Fibroblast of the aortic adventitia (primary cell): ENCODE data around the gene SDC4. TPM values are rescaled to one million over a fixed set of nuclear protein-coding genes. Genes with fewer than 3 reads are reported as not detected.

ENCODE experiments used
- DNase-seq: peaks from one replicate; pipeline ENCODE4 v3.0.0-alpha.2; 2010; ENCODE audit warnings: low read depth
- H3K4me3 ChIP-seq: 2 replicates; pipeline ENCODE4 v1.5.1; 2011; ENCODE audit warnings: low read depth, mild to moderate bottlenecking, control low read depth, low read length, moderate library complexity
- CTCF ChIP-seq: IDR thresholded peaks from 2 replicates; pipeline ENCODE4 v1.5.1; 2011; ENCODE audit warnings: mild to moderate bottlenecking, low read length, control low read depth, inconsistent platforms; ENCODE audit not compliant: insufficient read depth
- total RNA-seq: library from RNA; depleted of rRNA; stranded (reverse); fragments of >200 nt; gene quantifications from 2 replicates; pipeline ENCODE4 v1.2.3, GENCODE V29; 2012; ENCODE audit warnings: low replicate concordance

The SDC4 gene
- total RNA-seq, 1 donor, result 91.1 TPM

DNA sequence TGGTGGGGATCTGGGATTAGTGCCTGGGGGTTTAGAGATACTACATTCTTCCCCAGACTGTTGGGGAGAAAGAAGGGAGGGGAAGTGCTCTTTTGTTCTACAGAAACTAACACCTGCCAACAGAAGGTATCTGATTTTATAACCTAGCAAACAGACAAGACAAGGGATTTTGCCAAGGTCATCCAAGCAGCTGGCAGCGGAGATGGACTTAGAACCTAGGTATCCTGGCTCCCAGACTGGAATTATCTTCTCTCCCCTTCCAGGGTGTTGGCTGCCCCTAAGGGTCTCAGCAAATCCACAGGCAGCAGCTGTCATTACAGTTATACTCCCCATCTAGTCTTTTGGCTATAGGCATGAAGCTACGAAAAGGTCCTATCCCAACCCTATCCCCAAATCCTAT is 8.4 kb downstream of the SDC4 start:
- no peak overlapping the region for H3K4me3 ChIP-seq
- no peak for DNase-seq
- TF ChIP-seq CTCF, result no peak

DNA sequence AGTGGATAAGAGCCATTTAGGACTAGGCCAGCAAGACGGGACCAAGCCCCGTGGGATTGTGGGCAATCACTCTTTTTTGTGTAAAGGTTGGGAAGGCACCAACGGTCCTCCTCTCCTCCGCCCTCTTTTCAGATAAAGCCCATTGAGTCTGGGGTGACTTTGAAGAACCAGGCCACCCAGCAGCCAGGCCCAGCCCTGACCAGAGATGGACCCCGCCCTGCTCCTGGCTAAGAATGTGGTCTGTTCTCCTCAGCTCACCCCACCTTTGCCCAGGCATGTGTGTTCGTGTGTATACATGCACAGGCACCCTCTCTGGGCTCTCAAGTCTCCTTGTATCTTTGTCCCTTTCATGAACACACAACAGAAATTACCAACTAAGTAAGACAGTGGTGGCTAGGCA is 9.1 kb downstream of the SDC4 start:
- DNase-seq, result no peak
- TF ChIP-seq CTCF, result no peak
- no peak overlapping the region for H3K4me3 ChIP-seq

DNA sequence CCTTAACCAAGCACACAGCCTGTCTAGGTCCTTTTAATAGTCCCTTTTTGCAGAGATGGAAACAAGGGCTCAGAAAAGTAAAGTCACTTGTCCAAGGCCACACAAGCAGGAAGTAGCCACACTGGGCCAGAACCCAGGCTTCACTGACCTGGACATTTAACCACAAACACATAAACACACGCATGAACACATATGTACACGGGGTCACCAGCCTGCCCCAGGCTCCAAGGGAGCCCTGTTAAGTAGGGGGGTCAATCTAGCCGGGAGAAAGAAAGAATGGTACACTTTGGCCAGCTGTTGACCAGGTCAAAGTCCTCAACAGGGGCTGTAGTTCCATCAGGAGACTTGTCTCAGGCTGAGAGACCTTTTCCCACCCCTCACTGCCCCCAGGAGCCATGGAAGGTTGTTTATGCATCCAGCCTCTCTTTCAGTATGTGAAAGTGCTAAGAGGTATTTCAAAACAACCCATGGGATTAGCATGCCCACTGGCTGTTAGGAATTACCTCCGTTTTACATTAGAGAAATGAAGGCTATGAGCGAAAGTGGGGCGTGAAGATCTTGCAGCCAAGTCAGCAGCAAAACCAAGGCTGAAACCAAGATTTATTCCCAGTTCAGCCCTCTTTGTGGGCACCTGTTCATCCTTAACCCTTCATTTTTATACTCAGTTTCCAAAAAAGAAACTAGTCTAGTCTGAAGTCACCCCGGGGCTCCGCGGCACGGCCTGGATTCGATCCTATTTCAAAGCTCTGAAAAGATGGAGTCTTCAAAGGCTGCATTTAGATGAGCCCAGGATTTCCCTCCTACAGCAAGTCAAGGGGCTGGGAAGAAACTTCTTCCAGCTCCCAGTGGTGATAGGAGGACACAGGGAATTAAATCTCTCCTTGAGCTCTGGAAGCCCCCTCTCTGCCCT is 9.8 kb downstream of the SDC4 start:
- H3K4me3 ChIP-seq, result no peak overlapping the region
- no peak for TF ChIP-seq CTCF
- DNase-seq, result no peak

- peak; percentile 90 for DNase-seq
- TF ChIP-seq CTCF, result no peak
- no peak overlapping the region for H3K4me3 ChIP-seq
Observed at GRCh38 chr20:45337367-45338120, 10.7 kb downstream of the SDC4 start.

GRCh38 chr20:45336530-45337366 is 11.5 kb downstream of the SDC4 start:
- DNase-seq, result peak; percentile 84
- TF ChIP-seq CTCF, result no peak
- H3K4me3 ChIP-seq, result no peak overlapping the region

GRCh38 chr20:45330476-45330875 is 17.7 kb downstream of the SDC4 start:
- no peak for TF ChIP-seq CTCF
- no peak for DNase-seq

More at GRCh38 chr20:45330476-45330875, 17.7 kb downstream of the SDC4 start:
- H3K4me3 ChIP-seq, result no peak overlapping the region
